Stimulated activated CD4-positive, alpha-beta T cell treated with anti-CD3 and anti-CD28 coated beads, Interleukin-12 subunit alpha, Interleukin-12 subunit beta, amount 100 ng/mL, for 24 hours (primary cell): ENCODE results near the gene SCN8A.

Experiments used
- DNase-seq, 2 experiments: peaks; one replicate each; pipeline ENCODE4 v3.0.0-alpha.2; 2020; ENCODE audit warnings: low read depth in 2 of 2

SCN8A gene

DNA sequence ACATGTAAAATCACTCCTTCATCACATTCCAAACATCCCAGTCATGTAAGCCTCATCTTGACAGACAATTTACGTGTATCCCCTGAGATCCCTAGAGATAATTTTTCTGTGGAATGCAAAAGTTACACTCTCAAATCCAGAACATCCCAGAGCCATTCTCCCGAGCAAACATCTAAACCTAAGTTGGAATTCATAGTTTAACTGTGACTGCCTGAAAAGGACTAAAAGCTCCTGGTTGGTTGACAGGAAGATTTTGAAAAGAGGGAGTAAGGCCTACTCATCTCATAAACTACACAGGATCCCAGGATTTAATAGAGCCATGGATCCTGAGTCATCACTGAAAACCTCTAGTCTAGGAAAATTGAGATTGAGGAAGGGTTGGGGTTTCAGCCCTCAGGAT is 123.6 kb downstream of the SCN8A start:
- no peak for DNase-seq

- no peak for DNase-seq
These were observed 126.4 kb downstream of the SCN8A start for GRCh38 chr12:51717326-51717925.

DNA sequence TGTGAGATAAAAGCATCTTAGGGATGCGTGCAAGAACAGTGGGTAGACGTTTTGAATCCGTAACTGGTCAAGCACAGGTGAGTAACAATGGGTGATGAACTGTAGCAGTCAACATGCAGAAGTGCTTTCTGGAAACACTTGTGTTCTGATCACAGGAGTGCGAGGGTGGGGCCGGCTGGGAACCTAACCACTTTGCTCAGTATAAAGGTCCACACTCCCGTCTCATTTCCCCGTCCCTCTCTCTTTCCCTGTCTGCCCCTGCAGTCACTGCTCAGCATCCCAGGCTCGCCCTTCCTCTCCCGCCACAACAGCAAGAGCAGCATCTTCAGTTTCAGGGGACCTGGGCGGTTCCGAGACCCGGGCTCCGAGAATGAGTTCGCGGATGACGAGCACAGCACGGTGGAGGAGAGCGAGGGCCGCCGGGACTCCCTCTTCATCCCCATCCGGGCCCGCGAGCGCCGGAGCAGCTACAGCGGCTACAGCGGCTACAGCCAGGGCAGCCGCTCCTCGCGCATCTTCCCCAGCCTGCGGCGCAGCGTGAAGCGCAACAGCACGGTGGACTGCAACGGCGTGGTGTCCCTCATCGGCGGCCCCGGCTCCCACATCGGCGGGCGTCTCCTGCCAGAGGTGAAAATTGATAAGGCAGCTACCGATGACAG is 130.4 kb downstream of the SCN8A start:
- peak in 1 of 2 experiments; percentile 36 for DNase-seq

DNA sequence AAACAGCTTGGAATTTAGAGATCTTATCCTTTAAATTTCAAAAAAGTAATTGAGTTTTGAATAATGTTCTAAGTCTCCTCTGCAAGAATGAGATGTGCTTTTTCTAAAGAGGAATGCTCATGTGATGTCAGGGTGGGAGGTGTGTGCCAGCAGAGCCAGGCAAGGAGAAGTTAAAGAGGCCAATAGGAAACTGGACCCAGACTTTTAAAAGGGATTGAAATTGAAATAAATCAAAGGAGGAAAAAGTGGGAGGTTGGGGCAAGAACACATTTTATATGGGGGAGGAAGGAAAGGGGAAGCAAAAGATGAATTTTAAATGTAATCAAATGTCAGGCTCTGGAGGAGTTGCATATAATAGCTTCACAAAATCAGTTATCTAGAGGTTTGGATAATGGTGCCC is 131.4 kb downstream of the SCN8A start:
- no peak for DNase-seq

- DNase-seq: no peak
These were observed 135.1 kb downstream of the SCN8A start for GRCh38 chr12:51726161-51726560.

DNA sequence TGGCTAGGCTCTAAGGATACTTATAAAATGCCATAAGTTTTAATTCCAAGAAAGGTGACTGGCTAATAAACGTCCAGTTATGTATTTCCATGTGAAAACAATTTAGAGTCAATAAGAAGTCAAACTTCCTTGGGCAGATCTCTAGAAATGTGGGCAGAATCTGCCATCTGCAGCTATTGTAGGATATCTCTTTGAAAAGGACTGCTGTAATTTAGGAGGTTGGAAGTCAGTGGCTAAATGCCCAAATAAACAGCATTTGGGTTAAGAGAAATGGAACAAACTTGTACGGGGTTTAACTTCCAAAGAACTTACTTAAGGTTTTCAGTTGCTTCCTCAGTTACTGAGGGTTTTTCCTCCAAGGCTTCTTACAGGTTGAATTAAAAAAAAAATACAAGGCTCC is 135.9 kb downstream of the SCN8A start:
- DNase-seq: no peak

- no peak for DNase-seq
These were observed 138.3 kb downstream of the SCN8A start for GRCh38 chr12:51729331-51729730.

GRCh38 chr12:51730745-51731144 is 139.7 kb downstream of the SCN8A start:
- no peak for DNase-seq

GRCh38 chr12:51740536-51740935 is 149.5 kb downstream of the SCN8A start:
- DNase-seq: no peak

DNA sequence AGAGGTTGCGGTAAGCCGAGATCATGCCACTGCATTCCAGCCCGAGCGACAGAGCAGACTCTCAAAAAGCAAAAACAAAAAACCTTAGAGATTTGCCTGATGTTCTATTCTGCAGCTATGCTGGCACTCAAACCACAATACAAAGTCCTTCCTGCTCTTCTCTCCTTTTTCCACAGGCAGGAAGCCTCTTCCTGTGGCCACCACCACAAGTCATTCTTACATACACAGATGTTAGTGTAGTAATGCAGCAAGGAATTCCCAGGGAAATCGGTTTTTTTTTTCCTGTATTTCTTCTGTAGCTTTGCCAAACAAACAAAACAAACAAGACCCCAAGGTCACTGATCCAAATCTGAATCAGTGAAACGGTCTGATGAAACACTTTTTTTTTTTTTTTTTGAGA is 153.2 kb downstream of the SCN8A start:
- DNase-seq: no peak

DNA sequence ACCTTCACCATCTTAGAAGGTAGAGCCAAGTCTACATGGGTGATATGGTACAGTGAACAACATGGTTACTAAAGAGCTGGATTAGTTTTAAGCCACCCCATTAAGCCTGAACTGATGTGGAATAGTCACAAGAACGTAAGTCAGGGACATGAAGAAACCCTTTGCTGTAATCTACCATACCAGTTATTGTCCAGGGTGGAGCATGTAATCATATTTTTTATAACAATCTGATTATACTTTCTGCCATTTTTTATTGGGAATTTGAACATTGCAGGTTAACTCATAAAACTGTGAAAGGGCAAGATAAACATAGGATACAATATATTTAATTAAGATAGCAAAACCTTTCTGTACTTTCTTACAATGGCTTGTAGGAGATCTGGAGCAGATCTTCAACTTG is 153.9 kb downstream of the SCN8A start:
- DNase-seq: no peak

DNA sequence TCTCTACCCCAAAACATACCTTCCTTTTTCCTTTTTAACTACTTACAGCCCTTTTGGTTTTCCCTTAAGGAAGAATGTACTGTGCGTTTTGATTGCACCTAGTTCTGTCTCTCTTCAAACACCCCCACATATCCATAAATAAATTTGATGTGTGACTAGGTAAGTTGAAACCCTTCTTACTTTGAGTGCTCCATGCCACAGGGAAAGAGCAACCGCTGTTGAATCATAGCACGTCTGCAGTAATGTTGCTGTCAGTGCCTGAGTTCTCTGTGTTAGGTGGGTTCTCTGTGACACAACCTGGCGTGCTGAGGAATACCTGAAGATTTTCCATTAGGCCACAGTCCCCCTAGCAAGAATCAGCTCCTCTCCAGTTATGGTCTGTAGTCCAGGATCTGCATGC is 155.4 kb downstream of the SCN8A start:
- DNase-seq: no peak

DNA sequence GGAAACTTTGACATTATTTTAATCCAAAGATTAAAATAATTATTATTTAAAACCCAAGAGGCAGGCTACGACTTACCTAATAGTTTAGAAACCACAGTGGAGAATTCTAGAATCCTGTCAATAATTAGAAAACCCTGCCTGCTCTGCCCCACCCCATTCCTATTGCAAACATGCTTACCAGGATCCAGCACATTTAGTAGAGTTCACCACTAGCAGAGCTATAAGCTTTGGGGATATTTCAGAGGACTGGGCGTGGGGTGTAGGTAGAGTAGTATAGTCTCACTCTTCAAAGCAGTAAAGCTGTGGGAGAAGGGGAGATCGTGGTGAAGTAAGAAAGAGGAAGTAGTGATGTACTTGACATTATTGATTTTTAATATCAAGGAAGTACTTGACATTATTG is 157.2 kb downstream of the SCN8A start:
- DNase-seq: no peak

- DNase-seq: no peak
These were observed 158.4 kb downstream of the SCN8A start for GRCh38 chr12:51749206-51749985.

DNA sequence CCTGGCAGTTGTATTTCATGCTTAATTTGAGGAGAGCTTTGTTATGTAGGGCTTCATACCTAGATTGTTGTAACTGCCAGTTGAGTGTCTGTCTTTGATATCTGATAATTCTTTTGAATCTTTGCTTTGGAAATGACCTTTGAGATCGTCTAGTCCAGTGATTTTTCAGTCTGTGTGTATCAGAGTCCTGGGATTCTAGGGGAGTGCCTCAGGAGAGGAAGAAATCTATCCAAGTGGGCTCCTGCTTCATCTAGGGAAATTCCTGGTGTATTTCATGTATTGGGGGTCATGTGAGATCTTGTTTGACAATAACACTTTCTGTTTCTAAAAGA is 158.9 kb downstream of the SCN8A start:
- no peak for DNase-seq

DNA sequence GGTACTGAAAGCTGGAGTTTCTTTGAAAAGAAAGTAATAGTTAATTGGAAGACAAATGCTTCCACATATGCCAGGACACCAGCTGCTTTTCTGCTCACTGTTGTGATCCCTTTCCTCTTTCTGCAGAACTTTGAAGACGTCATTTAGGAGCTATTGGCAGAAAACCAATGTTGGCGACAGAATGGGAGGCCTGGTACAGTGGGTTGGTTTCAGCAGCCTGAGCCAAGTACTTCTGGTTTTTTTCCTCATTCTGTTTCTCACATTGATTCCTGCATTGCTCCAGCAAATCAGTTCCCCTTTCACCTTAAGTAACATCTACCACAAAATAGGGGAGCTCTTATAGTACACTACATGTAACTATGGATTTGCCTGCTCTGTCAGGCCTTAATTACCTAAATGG is 160.6 kb downstream of the SCN8A start:
- no peak for DNase-seq

GRCh38 chr12:51752234-51752889 is 161.3 kb downstream of the SCN8A start:
- DNase-seq: no peak

DNA sequence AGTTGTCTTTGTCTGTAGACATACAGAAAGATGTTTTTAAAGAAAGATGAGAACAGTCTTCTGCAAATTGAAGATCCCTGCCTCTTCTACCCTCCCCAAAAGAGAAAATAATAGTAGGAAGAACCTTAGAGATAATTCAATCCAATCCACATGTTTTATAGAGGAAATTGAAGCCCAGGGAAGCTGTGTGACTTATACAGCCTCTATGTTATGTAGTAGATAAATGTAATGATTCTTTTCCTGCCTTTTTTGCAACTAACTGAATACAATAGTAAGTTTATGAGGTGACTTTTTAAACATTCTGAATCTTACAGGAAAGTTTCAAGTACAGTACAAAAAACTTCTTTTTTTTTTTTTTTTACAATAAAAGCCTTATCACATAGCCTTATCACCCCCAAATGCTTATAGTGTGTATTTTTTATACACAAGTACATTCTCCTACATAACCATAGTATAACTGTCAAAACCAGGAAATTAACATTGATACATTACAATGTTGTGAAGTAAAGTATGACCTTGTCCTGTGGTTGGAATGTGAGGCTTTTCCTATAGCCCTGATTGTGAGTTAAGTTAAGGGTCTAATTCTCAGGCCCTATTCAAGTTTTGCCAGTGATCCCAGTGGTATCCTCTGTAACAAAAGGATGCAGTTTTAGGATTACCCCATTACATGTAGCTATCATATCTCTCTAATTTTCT is 163.1 kb downstream of the SCN8A start:
- DNase-seq: no peak

DNA sequence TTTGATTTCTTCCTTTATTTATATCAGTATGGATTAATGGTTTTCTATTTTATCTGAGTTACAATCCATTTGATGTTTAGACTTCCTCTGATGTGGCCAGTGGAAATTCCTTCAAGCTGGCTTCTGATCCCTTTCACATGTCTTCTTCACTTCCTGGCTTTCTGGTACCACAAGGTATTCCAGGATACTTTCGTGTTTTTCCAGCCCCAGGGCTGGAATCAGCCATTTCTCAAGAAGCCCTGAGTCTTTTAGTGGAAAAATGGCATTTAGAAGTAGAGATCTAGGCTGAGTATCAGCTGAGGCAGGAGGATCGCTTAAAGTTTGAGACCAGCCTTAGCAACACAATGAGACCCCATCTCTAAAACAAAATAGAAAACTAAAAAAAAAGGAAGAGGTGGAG is 164.2 kb downstream of the SCN8A start:
- DNase-seq: no peak

GRCh38 chr12:51759175-51759574 is 168.1 kb downstream of the SCN8A start:
- no peak for DNase-seq

DNA sequence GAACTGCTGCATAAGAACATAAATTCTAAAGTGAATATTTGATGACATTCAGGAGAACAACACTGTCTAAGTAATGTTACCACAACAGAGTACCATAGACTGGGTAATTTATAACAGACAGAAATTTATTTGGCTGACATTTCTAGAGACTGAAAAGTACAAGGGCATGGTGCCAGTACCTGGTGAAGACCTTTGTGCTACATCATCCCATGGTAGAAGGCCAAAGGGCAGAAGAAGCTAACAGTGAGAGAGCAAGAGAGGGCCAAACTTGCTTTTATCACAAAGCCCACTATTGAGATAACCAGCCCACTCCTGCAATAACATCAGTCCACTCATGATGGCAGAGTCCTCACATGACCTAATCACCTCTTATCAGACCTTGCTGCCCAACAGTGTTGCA is 168.7 kb downstream of the SCN8A start:
- no peak for DNase-seq

DNA sequence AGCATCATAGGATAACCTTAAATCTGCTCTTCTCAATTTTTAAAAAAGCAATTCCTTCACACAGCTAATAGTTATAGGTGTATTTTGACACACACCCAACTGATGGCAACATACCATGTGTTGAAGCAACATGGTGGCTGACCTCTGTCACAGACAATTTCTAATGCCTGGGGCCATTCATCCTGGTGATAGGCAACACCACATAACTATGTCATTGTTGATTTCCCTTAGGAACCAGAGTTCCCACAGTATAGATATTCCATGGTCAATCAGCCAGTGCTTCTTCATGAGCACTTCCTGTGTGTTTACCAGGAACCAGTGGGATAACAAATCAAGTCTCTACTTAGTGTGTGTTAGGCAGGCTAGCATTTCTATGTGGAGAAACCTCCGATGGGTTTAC is 169.2 kb downstream of the SCN8A start:
- no peak for DNase-seq
